Right lobe of liver (tissue), 6 donors: ENCODE data around the gene TELO2. TPM values are rescaled to one million over a fixed set of nuclear protein-coding genes. Genes with fewer than 3 reads are reported as not detected.

ENCODE experiments used
- ATAC-seq, 4 donors: fragments of 200-7000 bp; cut with Tn5 transposase; one replicate each; pipeline ENCODE4 v1.9.1; 2020; ENCODE audit warnings: mild to moderate bottlenecking in 4 of 4, moderate library complexity in 4 of 4
- DNase-seq, 3 donors: peaks; one replicate each; pipeline ENCODE4 v3.0.0-alpha.2; 2020
- H3K27ac ChIP-seq, 3 donors: fragments of 200-600 bp; one replicate each; pipeline ENCODE4 v1.8.0; 2022
- H3K27me3 ChIP-seq, 2 donors: fragments of 200-600 bp; one replicate each; pipeline ENCODE4 v1.8.0; 2022
- H3K36me3 ChIP-seq, 4 donors: fragments of 200-600 bp; sonication (generic) in 1 of 4; one replicate each; pipeline versions ENCODE4 v1.5.1 to v1.8.0; 2017 to 2022; ENCODE audit warnings: control low read depth in 1 of 4
- H3K4me1 ChIP-seq, 4 donors: fragments of 200-600 bp; sonication (generic) in 1 of 4; one replicate each; pipeline versions ENCODE4 v1.5.1 to v1.8.0; 2017 to 2022; ENCODE audit warnings: control low read depth in 1 of 4
- H3K4me3 ChIP-seq, 3 donors: fragments of 200-600 bp; one replicate each; pipeline ENCODE4 v1.8.0; 2022
- H3K9me3 ChIP-seq, 4 donors: fragments of 200-600 bp; sonication (generic) in 1 of 4; one replicate each; pipeline versions ENCODE4 v1.5.1 to v1.8.0; 2017 to 2022; ENCODE audit warnings: control low read depth in 1 of 4
- POLR2A ChIP-seq: fragments of 450-650 bp; IDR thresholded peaks from one replicate; pipeline ENCODE4 v1.6.1; 2017; ENCODE audit warnings: antibody characterized with exemption, mild to moderate bottlenecking
- WGBS: methylation state at CpG from one replicate; pipeline ENCODE4 v1.1.6; 2018; ENCODE audit warnings: low coverage, low lambda C conversion rate; ENCODE audit not compliant: insufficient coverage; ENCODE audit errors: missing lambda C conversion rate; 5-methylcytosine and 5-hydroxymethylcytosine counted together
- intact Hi-C, 2 donors: fragments of 100-400 bp; cut with DNase I; formaldehyde crosslinking; loops; one replicate each; pipeline versions ENCODE4 v1.11.2 to v1.14.1; 2022
- total RNA-seq, 6 experiments: library from RNA; depleted of rRNA in 2 of 6; stranded (reverse); fragments of >200 nt in 2 of 6; fragmentation: NEBNext Ultra II Directional in 3 of 6; extraction: Animal tissue kit (Norgen Biotek cat#: 25700) in 3 of 6; gene quantifications; one replicate each; pipeline versions ENCODE4 v1.1.0 to v1.2.4, GENCODE V29; 2016 to 2023
- TF ChIP-seq, protein P1 (sequence below), 4 donors: fragments of 200-600 bp in 3 of 4; fragments of 450-650 bp in 1 of 4; IDR thresholded peaks; one replicate each; pipeline versions ENCODE4 v1.5.1 to v1.8.0; 2016 to 2022; ENCODE audit warnings: antibody characterized with exemption in 4 of 4, mild to moderate bottlenecking in 2 of 4
- donor health status: DM: no; HTN: yes; CAD: no.
- donor health status: DM: no; HTN: no; CAD: no.
- donor health status: DM: no; HTN: no; CAD: no.
- donor health status: DM: no; HTN: yes; CAD: no.
- donor health status: DM: no; HTN: yes; CAD: no.

Gene TELO2
- total RNA-seq, 6 experiments from 2014 or later, result 9.5 to 31.0 (median 20.8) TPM

DNA sequence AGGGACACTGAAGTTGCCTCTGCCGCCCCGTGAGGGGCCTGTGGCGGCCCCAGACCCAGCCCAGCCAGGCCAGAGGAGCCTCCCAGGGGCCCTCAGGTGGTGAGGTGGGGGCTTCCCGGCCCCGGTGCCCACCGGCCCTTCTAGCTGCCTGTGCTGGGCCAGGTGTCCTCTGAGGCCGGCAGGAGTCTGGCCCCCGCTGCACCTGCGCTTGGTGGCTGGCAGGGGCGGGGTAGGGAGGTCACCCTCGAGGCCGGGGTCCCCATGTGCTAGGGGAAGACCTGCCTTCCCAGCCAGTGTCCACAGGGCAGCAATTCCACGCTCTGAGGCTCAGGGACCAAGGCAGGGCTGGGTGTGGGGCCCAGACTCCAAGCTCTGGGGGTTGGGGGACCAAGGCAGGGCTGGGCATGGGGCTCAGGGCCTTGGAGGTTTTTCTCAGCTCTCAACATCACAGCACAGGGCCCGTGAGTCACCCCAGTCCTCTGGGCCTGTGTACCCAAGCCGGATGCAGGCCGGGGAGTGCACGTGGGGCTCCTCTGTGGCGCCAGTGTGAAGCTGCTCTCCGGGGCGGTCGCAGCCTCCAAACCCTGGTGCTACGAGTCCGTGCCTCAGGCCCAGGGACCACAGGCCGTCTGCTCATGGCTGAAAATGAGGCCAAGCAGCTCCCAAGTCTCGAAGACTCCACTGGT is 47.5 kb upstream of the TELO2 start:
- ATAC-seq (no peak), DNase-seq (no peak)
- intact Hi-C loops, result no loop called here
- Histone ChIP-seq H3K36me3 (peaks cover 0 to 10% (median 0%) of the 10 kb centered on the region in 4 donors), H3K9me3 (no peaks in the 10 kb centered on the region), H3K27ac (no peak overlapping the region), H3K4me3 (no peak overlapping the region), H3K4me1 (no peaks in the 10 kb centered on the region), H3K27me3 (no peaks in the 10 kb centered on the region)
- no peak for TF ChIP-seq POLR2A
- TF ChIP-seq, protein P1, sequence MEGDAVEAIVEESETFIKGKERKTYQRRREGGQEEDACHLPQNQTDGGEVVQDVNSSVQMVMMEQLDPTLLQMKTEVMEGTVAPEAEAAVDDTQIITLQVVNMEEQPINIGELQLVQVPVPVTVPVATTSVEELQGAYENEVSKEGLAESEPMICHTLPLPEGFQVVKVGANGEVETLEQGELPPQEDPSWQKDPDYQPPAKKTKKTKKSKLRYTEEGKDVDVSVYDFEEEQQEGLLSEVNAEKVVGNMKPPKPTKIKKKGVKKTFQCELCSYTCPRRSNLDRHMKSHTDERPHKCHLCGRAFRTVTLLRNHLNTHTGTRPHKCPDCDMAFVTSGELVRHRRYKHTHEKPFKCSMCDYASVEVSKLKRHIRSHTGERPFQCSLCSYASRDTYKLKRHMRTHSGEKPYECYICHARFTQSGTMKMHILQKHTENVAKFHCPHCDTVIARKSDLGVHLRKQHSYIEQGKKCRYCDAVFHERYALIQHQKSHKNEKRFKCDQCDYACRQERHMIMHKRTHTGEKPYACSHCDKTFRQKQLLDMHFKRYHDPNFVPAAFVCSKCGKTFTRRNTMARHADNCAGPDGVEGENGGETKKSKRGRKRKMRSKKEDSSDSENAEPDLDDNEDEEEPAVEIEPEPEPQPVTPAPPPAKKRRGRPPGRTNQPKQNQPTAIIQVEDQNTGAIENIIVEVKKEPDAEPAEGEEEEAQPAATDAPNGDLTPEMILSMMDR (IDR thresholded peaks at IDR 0.05), result no peak
- 100% methylated on average over 1 of the region's 25 CpGs for WGBS

DNA sequence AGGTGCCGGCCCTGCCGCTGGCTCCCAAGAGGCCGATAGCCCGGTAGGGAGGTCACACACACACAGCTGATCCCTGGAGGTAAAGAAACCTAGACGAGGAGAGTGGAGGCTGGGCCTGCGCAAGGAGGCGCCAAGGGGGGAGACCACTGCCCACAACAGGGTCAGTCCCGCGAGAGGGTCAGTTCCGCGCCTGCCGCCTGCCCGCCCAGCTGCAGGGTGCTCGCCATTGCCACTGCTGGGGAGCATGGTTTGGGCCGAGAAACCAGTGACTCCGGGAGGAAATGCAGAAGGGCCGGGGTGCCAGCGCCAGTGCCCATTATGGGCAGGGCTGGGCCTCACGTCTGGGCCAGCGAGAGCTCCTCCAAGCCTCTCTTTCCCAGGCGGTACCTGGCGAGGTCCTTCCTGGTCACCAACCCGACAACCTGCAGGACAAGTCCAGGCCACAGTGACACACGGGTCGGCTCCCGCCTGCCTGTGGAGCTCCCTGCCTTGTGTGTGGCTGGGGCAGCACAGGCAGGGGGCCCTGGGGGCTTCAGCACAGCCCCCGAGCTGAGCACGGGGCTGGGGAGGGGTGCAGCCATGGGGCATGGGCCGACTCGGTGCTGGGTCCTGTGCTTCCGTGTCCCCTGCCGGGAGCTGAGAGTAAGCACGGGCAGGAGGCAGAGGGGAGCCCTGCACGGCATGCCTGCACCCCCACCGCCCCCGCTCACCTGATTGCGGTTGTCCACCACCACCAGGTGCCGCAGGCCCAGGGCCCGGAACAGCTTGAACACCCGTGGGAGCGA is 46.7 kb upstream of the TELO2 start:
- Histone ChIP-seq H3K4me3 (no peak overlapping the region), H3K4me1 (no peaks in the 10 kb centered on the region), H3K27ac (no peak overlapping the region), H3K27me3 (no peaks in the 10 kb centered on the region), H3K9me3 (no peaks in the 10 kb centered on the region), H3K36me3 (peaks cover 0 to 18% (median 0%) of the 10 kb centered on the region in 4 donors)
- TF ChIP-seq, protein P1 (IDR thresholded peaks at IDR 0.05), result no peak
- TF ChIP-seq POLR2A, result no peak
- DNase-seq (no peak), ATAC-seq (no peak)
- intact Hi-C loops, result no loop called here
- no CpG with 5 or more reads among the region's 41 CpGs for WGBS

DNA sequence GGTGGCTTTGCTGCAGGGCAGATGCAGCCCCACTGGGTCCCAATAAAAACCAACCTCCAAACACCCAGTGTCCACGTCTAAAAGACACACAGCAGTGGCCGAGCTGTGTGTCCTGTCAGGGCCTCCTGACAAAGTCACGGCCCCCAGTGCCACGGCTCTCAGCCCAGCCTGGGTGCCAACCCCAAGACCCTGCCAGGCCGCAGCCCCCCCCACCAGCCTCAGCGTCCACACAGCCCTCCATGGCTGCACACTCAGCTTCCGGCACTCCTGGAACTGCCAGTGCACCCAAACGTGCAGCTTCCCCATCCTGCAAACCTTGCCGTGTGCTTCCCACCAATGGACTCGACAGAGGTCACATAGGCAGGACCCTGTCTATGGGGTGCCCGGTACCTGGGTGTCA is 45.2 kb upstream of the TELO2 start:
- H3K9me3 ChIP-seq, result no peaks in the 10 kb centered on the region
- no peak overlapping the region for H3K4me3 ChIP-seq
- TF ChIP-seq, protein P1 (IDR thresholded peaks at IDR 0.05), result no peak
- TF ChIP-seq POLR2A, result no peak
- peaks cover 0 to 26% (median under 1%) of the 10 kb centered on the region in 4 donors for H3K36me3 ChIP-seq
- no peaks in the 10 kb centered on the region for H3K4me1 ChIP-seq
- no peak for ATAC-seq
- no peak overlapping the region for H3K27ac ChIP-seq
- H3K27me3 ChIP-seq, result no peaks in the 10 kb centered on the region
- intact Hi-C loops, result no loop called here
- no peak for DNase-seq
- 93% methylated on average over 3 of the region's 11 CpGs for WGBS

DNA sequence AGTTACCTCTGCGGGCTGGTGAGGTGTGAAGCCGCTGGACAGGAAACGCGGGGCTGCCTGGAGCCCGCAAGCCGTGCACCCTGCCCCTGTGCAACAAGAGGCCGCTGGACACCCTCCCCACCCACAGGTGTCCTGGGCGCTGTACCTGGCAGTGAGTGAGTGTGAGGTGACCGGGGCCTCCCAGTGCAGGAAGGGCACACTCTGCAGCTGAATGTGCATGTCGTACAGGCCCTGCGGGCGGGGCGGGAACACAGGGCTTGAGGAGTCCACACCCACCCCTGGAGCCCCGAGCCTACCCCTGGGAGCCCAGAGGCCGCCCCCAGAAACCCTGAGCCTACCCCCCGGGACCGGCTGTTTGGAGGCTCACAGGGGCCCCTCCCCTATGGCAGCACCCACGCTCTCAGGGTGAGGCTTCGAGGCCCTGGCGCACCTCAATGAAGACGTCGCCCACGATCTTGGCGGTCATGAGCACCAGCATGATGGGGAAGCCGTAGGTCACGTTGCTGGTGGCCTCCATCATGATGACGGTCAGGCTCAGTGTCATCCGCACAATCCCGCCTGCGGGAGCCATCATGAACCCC is 44.5 kb upstream of the TELO2 start:
- no peak for TF ChIP-seq POLR2A
- DNase-seq, result no peak
- intact Hi-C loops, result no loop called here
- Histone ChIP-seq H3K27ac (no peak overlapping the region), H3K9me3 (no peaks in the 10 kb centered on the region), H3K27me3 (no peaks in the 10 kb centered on the region), H3K36me3 (peaks cover 0 to 30% (median under 1%) of the 10 kb centered on the region in 4 donors), H3K4me1 (no peaks in the 10 kb centered on the region), H3K4me3 (no peak overlapping the region)
- no CpG with 5 or more reads among the region's 30 CpGs for WGBS
- no peak for ATAC-seq
